HL-60 (cell line): ENCODE results near the gene DMD.

Source experiments
- DNase-seq, 2 experiments: peaks; one replicate each; pipeline ENCODE4 v3.0.0-alpha.2; 2010 to 2020; ENCODE audit warnings: low read depth in 1 of 2, low spot score in 1 of 2
- H3K27ac ChIP-seq: fragments of 250-450 bp; sonication (Bioruptor Pico); replicated peaks from 2 replicates; pipeline ENCODE4 v1.5.1; 2020; ENCODE audit warnings: mild to moderate bottlenecking, moderate library complexity
- H3K27me3 ChIP-seq: fragments of 250-450 bp; sonication (Bioruptor Pico); 2 replicates; pipeline ENCODE4 v1.5.1; 2021; ENCODE audit warnings: mild to moderate bottlenecking, moderate library complexity; ENCODE audit not compliant: insufficient read depth, poor library complexity, severe bottlenecking
- H3K4me3 ChIP-seq: replicated peaks from 2 replicates; pipeline ENCODE4 v1.5.1; 2011; ENCODE audit warnings: mild to moderate bottlenecking, control low read depth, low read length; ENCODE audit not compliant: insufficient read depth
- GABPA ChIP-seq: IDR thresholded peaks from 2 replicates; pipeline ENCODE4 v1.6.1; 2012; ENCODE audit warnings: low read depth
- POLR2AphosphoS5 ChIP-seq: IDR thresholded peaks from 2 replicates; pipeline ENCODE4 v1.6.1; 2012; ENCODE audit warnings: low read depth
- SPI1 ChIP-seq: IDR thresholded peaks from 2 replicates; pipeline ENCODE4 v1.6.1; 2012; ENCODE audit warnings: low read depth, mild to moderate bottlenecking, borderline replicate concordance
- TF ChIP-seq, protein P1 (sequence below): IDR thresholded peaks from 2 replicates; pipeline ENCODE4 v1.6.1; 2012; ENCODE audit warnings: low read depth; ENCODE audit not compliant: insufficient replicate concordance
- TF ChIP-seq, protein P2 (sequence below): IDR thresholded peaks from one replicate; pipeline ENCODE4 v1.5.1; 2011; ENCODE audit warnings: low read length, control low read depth, inconsistent platforms; ENCODE audit not compliant: insufficient read depth

The DMD gene

GRCh38 chrX:32137525-32137924, 1073.8 kb downstream of the DMD start:
- no peak for TF ChIP-seq SPI1
- TF ChIP-seq, protein P1, sequence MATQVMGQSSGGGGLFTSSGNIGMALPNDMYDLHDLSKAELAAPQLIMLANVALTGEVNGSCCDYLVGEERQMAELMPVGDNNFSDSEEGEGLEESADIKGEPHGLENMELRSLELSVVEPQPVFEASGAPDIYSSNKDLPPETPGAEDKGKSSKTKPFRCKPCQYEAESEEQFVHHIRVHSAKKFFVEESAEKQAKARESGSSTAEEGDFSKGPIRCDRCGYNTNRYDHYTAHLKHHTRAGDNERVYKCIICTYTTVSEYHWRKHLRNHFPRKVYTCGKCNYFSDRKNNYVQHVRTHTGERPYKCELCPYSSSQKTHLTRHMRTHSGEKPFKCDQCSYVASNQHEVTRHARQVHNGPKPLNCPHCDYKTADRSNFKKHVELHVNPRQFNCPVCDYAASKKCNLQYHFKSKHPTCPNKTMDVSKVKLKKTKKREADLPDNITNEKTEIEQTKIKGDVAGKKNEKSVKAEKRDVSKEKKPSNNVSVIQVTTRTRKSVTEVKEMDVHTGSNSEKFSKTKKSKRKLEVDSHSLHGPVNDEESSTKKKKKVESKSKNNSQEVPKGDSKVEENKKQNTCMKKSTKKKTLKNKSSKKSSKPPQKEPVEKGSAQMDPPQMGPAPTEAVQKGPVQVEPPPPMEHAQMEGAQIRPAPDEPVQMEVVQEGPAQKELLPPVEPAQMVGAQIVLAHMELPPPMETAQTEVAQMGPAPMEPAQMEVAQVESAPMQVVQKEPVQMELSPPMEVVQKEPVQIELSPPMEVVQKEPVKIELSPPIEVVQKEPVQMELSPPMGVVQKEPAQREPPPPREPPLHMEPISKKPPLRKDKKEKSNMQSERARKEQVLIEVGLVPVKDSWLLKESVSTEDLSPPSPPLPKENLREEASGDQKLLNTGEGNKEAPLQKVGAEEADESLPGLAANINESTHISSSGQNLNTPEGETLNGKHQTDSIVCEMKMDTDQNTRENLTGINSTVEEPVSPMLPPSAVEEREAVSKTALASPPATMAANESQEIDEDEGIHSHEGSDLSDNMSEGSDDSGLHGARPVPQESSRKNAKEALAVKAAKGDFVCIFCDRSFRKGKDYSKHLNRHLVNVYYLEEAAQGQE: peak; percentile 95
- Histone ChIP-seq H3K4me3 (no peak overlapping the region), H3K27me3 (no peaks in the 10 kb centered on the region), H3K27ac (no peak overlapping the region)
- no peak for DNase-seq

- no peak overlapping the region for H3K27ac ChIP-seq
- TF ChIP-seq SPI1: no peak
- TF ChIP-seq, protein P2, sequence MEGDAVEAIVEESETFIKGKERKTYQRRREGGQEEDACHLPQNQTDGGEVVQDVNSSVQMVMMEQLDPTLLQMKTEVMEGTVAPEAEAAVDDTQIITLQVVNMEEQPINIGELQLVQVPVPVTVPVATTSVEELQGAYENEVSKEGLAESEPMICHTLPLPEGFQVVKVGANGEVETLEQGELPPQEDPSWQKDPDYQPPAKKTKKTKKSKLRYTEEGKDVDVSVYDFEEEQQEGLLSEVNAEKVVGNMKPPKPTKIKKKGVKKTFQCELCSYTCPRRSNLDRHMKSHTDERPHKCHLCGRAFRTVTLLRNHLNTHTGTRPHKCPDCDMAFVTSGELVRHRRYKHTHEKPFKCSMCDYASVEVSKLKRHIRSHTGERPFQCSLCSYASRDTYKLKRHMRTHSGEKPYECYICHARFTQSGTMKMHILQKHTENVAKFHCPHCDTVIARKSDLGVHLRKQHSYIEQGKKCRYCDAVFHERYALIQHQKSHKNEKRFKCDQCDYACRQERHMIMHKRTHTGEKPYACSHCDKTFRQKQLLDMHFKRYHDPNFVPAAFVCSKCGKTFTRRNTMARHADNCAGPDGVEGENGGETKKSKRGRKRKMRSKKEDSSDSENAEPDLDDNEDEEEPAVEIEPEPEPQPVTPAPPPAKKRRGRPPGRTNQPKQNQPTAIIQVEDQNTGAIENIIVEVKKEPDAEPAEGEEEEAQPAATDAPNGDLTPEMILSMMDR: no peak
- TF ChIP-seq, protein P1: no peak
- no peak for TF ChIP-seq GABPA
- no peak for TF ChIP-seq POLR2AphosphoS5
- no peaks in the 10 kb centered on the region for H3K27me3 ChIP-seq
- no peak overlapping the region for H3K4me3 ChIP-seq
- no peak for DNase-seq
These were observed 1084.4 kb downstream of the DMD start for GRCh38 chrX:32126997-32127396.

DNA sequence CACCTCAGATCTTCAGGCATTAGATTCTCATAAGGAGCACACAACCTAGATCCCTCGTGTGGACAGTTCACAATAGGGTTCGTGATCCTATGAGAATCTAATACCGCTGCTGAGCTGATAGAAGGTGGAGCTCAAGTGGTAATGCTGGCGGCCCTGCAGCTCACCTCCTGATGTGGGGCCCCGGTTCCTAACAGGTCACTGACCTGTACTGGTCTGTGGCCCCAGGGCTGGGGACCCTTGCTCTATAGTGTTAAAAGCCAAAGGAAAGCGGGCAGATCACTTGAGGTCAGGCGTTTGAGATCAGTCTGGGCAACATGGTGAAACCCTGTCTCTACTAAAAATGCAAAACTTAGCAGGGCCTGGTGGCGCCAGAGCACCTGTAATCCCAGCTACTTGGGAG, 1092.5 kb downstream of the DMD start:
- Histone ChIP-seq H3K27me3 (no peaks in the 10 kb centered on the region), H3K4me3 (no peak overlapping the region), H3K27ac (no peak overlapping the region)
- TF ChIP-seq SPI1 (no peak), POLR2AphosphoS5 (no peak)
- no peak for DNase-seq

GRCh38 chrX:32116047-32116446, 1095.3 kb downstream of the DMD start:
- no peak for DNase-seq
- H3K27me3 ChIP-seq: no peaks in the 10 kb centered on the region

More at GRCh38 chrX:32116047-32116446, 1095.3 kb downstream of the DMD start:
- Histone ChIP-seq H3K4me3 (no peak overlapping the region), H3K27ac (no peak overlapping the region)
- TF ChIP-seq, protein P1: no peak
